ENCODE results near the gene HOXD11. TPM values are rescaled to one million over a fixed set of nuclear protein-coding genes. Genes with fewer than 3 reads are reported as not detected.

The HOXD11 gene
- total RNA-seq, 2 donors from 2014 or later = not detected

- H3K27ac ChIP-seq = no peak overlapping the region
- no peaks in the 10 kb centered on the region for H3K36me3 ChIP-seq
- TF ChIP-seq CTCF (IDR thresholded peaks at IDR 0.05) = no peak
- H3K9me3 ChIP-seq = no peaks in the 10 kb centered on the region
- H3K4me1 ChIP-seq = peaks cover 0 to 46% of the 10 kb centered on the region in 2 donors
- H3K4me3 ChIP-seq = peak overlapping the region in 1 of 2 donors; percentile 43
- no peak for DNase-seq (ENCODE audit: low spot score)
- peaks cover 78 to 94% of the 10 kb centered on the region in 2 donors for H3K27me3 ChIP-seq
Measured at GRCh38 chr2:176096243-176096985, 10.7 kb upstream of the HOXD11 start.

- no peak for DNase-seq (ENCODE audit: low spot score)
- no peaks in the 10 kb centered on the region for H3K9me3 ChIP-seq
- peak; percentile 77 to 89 for TF ChIP-seq CTCF (IDR thresholded peaks at IDR 0.05)
- H3K4me1 ChIP-seq = peaks cover 0 to 45% of the 10 kb centered on the region in 2 donors
- no peak overlapping the region for H3K27ac ChIP-seq
- peaks cover 75 to 94% of the 10 kb centered on the region in 2 donors for H3K27me3 ChIP-seq
- no peaks in the 10 kb centered on the region for H3K36me3 ChIP-seq
- H3K4me3 ChIP-seq = peak overlapping the region; percentile 18 to 43
Measured at GRCh38 chr2:176096986-176097819, 9.9 kb upstream of the HOXD11 start.

- DNase-seq (ENCODE audit: low spot score) = no peak
- Histone ChIP-seq H3K4me1 (peaks cover 0 to 39% of the 10 kb centered on the region in 2 donors), H3K27me3 (peaks cover 73 to 93% of the 10 kb centered on the region in 2 donors), H3K4me3 (no peak overlapping the region), H3K36me3 (no peaks in the 10 kb centered on the region), H3K9me3 (no peaks in the 10 kb centered on the region), H3K27ac (no peak overlapping the region)
- TF ChIP-seq CTCF (IDR thresholded peaks at IDR 0.05) = no peak
Measured at GRCh38 chr2:176097820-176098365, 9.2 kb upstream of the HOXD11 start.

- Histone ChIP-seq H3K36me3 (no peaks in the 10 kb centered on the region), H3K27me3 (peaks cover 73 to 92% of the 10 kb centered on the region in 2 donors), H3K4me3 (no peak overlapping the region), H3K4me1 (peaks cover 0 to 32% of the 10 kb centered on the region in 2 donors), H3K27ac (no peak overlapping the region), H3K9me3 (no peaks in the 10 kb centered on the region)
- no peak for DNase-seq (ENCODE audit: low spot score)
- no peak for TF ChIP-seq CTCF (IDR thresholded peaks at IDR 0.05)
Measured at GRCh38 chr2:176098366-176099158, 8.5 kb upstream of the HOXD11 start.

GRCh38 chr2:176099159-176099727 is 7.8 kb upstream of the HOXD11 start:
- H3K4me1 ChIP-seq = peaks cover 0 to 37% of the 10 kb centered on the region in 2 donors
- no peak for DNase-seq (ENCODE audit: low spot score)
- H3K27me3 ChIP-seq = peaks cover 73 to 92% of the 10 kb centered on the region in 2 donors
- no peaks in the 10 kb centered on the region for H3K9me3 ChIP-seq
- no peaks in the 10 kb centered on the region for H3K36me3 ChIP-seq
- no peak overlapping the region for H3K27ac ChIP-seq
- H3K4me3 ChIP-seq = no peak overlapping the region
- no peak for TF ChIP-seq CTCF (IDR thresholded peaks at IDR 0.05)

Measured in right atrium auricular region (tissue), 2 donors.